ENCODE measurements around the gene TRIM31.

DNA sequence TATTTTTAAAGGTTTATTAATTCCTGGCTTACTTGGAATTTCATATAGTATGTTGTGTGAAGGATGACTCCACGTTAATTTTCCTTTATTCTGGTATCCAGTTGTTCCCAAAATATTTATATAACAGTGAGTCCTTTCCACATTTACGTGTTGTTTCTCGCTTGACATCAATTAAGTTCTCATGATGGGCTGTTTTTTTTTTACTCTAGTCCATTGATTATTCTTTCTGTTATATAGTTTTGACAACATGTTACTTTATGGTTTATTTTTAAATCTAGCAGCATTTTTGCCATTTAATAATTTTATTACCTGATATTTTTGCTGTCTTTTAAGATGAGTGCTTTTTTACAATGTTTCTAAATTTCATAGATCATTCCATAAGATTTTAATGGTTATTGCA, 29.8 kb upstream of the TRIM31 start:
- TF ChIP-seq, protein P1, sequence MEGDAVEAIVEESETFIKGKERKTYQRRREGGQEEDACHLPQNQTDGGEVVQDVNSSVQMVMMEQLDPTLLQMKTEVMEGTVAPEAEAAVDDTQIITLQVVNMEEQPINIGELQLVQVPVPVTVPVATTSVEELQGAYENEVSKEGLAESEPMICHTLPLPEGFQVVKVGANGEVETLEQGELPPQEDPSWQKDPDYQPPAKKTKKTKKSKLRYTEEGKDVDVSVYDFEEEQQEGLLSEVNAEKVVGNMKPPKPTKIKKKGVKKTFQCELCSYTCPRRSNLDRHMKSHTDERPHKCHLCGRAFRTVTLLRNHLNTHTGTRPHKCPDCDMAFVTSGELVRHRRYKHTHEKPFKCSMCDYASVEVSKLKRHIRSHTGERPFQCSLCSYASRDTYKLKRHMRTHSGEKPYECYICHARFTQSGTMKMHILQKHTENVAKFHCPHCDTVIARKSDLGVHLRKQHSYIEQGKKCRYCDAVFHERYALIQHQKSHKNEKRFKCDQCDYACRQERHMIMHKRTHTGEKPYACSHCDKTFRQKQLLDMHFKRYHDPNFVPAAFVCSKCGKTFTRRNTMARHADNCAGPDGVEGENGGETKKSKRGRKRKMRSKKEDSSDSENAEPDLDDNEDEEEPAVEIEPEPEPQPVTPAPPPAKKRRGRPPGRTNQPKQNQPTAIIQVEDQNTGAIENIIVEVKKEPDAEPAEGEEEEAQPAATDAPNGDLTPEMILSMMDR (IDR thresholded peaks at IDR 0.05; ENCODE audit: insufficient read depth, low read length, poor library complexity, severe bottlenecking) = no peak
- no peak for TF ChIP-seq EZH2phosphoT487 (conservative IDR thresholded peaks at IDR 0.05; ENCODE audit: low read length)

Data from SU-DHL-6 (cell line).